A673 (cell line): ENCODE results near the gene AHRR.

ENCODE experiments used
- EZH2 ChIP-seq: fragments of 200-600 bp; sonication (generic); IDR thresholded peaks from 2 replicates; pipeline ENCODE4 v1.6.1; 2017; ENCODE audit warnings: borderline replicate concordance, low read depth, mild to moderate bottlenecking, mixed read lengths, antibody characterized with exemption, low read length; ENCODE audit not compliant: poor library complexity, severe bottlenecking
- TF ChIP-seq, protein P1 (sequence below): fragments of 300-800, 200-600 bp; sonication (generic); conservative IDR thresholded peaks from 2 replicates; pipeline ENCODE4 v1.5.1; 2017; ENCODE audit warnings: low read depth, mild to moderate bottlenecking, antibody characterized with exemption, low read length, moderate library complexity, mixed read lengths

DNA sequence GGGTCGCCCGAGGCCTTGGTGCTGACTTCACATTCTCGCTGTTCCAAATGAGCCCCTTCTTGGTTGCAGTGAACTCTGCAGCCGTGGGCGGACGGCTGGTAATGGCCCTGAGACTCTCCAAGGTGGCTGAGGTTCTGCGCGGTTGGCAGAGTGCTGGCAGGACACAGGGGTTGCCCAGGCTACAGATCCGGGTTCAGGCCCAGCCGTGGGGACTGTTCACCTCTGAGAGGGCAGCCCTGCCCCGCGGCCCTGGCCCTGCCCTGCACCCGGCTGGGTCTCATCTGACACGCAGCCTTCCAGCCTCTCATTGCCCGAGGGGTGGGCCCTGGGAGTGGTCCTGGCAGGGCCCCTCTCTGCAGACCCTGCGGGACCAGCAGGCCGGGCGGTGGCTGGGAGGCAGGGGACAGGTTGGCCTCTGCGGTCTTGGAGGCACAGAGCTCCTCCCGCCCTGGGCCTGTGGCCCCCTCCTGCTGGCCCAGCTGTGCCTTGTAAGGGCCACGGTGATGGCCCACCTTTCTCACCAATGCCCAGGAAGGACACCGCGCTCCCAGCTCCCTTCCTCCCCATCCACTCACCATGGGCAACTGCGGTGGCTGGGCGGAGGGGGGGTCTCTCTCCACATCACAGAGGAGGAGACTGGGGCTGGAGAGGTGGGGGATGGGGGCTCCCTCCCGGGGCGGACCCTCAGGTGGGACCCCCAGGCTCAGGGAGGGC, 51.6 kb downstream of the AHRR start:
- TF ChIP-seq, protein P1, sequence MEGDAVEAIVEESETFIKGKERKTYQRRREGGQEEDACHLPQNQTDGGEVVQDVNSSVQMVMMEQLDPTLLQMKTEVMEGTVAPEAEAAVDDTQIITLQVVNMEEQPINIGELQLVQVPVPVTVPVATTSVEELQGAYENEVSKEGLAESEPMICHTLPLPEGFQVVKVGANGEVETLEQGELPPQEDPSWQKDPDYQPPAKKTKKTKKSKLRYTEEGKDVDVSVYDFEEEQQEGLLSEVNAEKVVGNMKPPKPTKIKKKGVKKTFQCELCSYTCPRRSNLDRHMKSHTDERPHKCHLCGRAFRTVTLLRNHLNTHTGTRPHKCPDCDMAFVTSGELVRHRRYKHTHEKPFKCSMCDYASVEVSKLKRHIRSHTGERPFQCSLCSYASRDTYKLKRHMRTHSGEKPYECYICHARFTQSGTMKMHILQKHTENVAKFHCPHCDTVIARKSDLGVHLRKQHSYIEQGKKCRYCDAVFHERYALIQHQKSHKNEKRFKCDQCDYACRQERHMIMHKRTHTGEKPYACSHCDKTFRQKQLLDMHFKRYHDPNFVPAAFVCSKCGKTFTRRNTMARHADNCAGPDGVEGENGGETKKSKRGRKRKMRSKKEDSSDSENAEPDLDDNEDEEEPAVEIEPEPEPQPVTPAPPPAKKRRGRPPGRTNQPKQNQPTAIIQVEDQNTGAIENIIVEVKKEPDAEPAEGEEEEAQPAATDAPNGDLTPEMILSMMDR = no peak
- TF ChIP-seq EZH2 = no peak
